GM12878 (cell line): ENCODE measurements around the gene ZNF180. TPM values are rescaled to one million over a fixed set of nuclear protein-coding genes. Genes with fewer than 3 reads are reported as not detected.

Experiments used
- ATAC-seq: fragments of 200-7000 bp; cut with Tn5 transposase; 3 replicates; pipeline ENCODE4 v1.9.1; 2020; ENCODE audit warnings: mild to moderate bottlenecking, moderate library complexity
- BruUV-seq: library from RNA; stranded (reverse); fragments of 400-500 nt; replicated peaks from 2 replicates; lab custom pipeline; 2021; lab: Mats Ljungman, UMichigan
- CTCF ChIA-PET: fragments of 300-600 bp; sonication (Branson Sonifier 250); formaldehyde crosslinking; extraction: SDS; loops from one replicate; lab custom pipeline; 2021; ENCODE audit warnings: inconsistent platforms; lab: Yijun Ruan, JAX
- POLR2A ChIA-PET: fragments of 350-600 bp; formaldehyde crosslinking; extraction: SDS; loops from one replicate; lab custom pipeline; 2021; ENCODE audit warnings: inconsistent platforms; lab: Charles Lee
- RAD21 ChIA-PET: fragments of 300-600 bp; sonication (Branson Sonifier 250); formaldehyde crosslinking; loops from one replicate; lab custom pipeline; 2023; ENCODE audit warnings: antibody characterized with exemption; ENCODE audit not compliant: unreplicated experiment; lab: Charles Lee
- SMC1A ChIA-PET: fragments of 300-600 bp; sonication (Branson Sonifier 250); formaldehyde crosslinking; loops from one replicate; lab custom pipeline; 2023; ENCODE audit not compliant: unreplicated experiment, uncharacterized antibody; lab: Charles Lee
- DNase-seq: peaks from one replicate; pipeline ENCODE4 v3.0.0-alpha.2; 2011; ENCODE audit warnings: low read depth, low spot score
- FAIRE-seq: peaks from 3 replicates; lab custom pipeline; 2011; peaks lifted over from hg19 to GRCh38; lab: Jason Lieb, UNC
- H2AFZ ChIP-seq: 2 replicates; pipeline ENCODE4 v1.6.0; 2011; ENCODE audit warnings: low read depth, low read length, control low read depth; ENCODE audit not compliant: control insufficient read depth
- H3K27ac ChIP-seq: 2 replicates; pipeline ENCODE4 v1.5.1; 2011; ENCODE audit warnings: control low read depth; ENCODE audit not compliant: control insufficient read depth, insufficient read depth
- H3K27me3 ChIP-seq, 2 experiments: replicated peaks in 1 of 2; 2 replicates each; pipeline versions ENCODE4 v1.6.0 to v1.6.1; 2011; ENCODE audit warnings: low read length in 1 of 2; ENCODE audit not compliant: control insufficient read depth in 2 of 2, insufficient read depth in 2 of 2
- H3K36me3 ChIP-seq, 2 experiments: 2 replicates each; pipeline ENCODE4 v1.5.1; 2011; ENCODE audit warnings: low read length in 1 of 2; ENCODE audit not compliant: control insufficient read depth in 2 of 2, insufficient read depth in 2 of 2
- H3K4me1 ChIP-seq: 2 replicates; pipeline ENCODE4 v1.6.1; 2011; ENCODE audit warnings: mild to moderate bottlenecking, low read length, moderate library complexity, mixed read lengths; ENCODE audit not compliant: control insufficient read depth, insufficient read depth
- H3K4me2 ChIP-seq: 2 replicates; pipeline ENCODE4 v1.6.0; 2011; ENCODE audit warnings: control low read depth; ENCODE audit not compliant: control insufficient read depth, insufficient read depth
- H3K4me3 ChIP-seq: fragments of 200-600 bp; sonication (generic); 2 replicates; pipeline ENCODE4 v1.5.1; 2016
- H3K79me2 ChIP-seq: 2 replicates; pipeline ENCODE4 v1.6.0; 2011; ENCODE audit warnings: low read length; ENCODE audit not compliant: control insufficient read depth, insufficient read depth
- H3K9ac ChIP-seq: 2 replicates; pipeline ENCODE4 v1.8.0; 2011; ENCODE audit warnings: low read length, control low read depth, mixed read lengths; ENCODE audit not compliant: control insufficient read depth, insufficient read depth
- H3K9me3 ChIP-seq: replicated peaks from 3 replicates; pipeline ENCODE4 v1.5.1; 2011; ENCODE audit warnings: mild to moderate bottlenecking, low read length; ENCODE audit not compliant: control insufficient read depth, insufficient read depth
- H4K20me1 ChIP-seq: 2 replicates; pipeline ENCODE4 v1.6.0; 2011; ENCODE audit not compliant: control insufficient read depth, insufficient read depth
- JUNB ChIP-seq: IDR thresholded peaks from 2 replicates; pipeline ENCODE4 v1.6.1; 2016; ENCODE audit warnings: antibody characterized with exemption, mild to moderate bottlenecking
- MAX ChIP-seq: IDR thresholded peaks from 2 replicates; pipeline ENCODE4 v1.6.1; 2012; ENCODE audit warnings: low read depth, low read length, improper control_type of control experiment
- PAX8 ChIP-seq: fragments of 450-650 bp; IDR thresholded peaks from 2 replicates; pipeline ENCODE4 v1.6.1; 2017; ENCODE audit warnings: mild to moderate bottlenecking, moderate library complexity
- RAD21 ChIP-seq: IDR thresholded peaks from 2 replicates; pipeline ENCODE4 v1.6.1; 2011; ENCODE audit warnings: mild to moderate bottlenecking, low read depth, low read length, moderate library complexity; ENCODE audit not compliant: insufficient read depth
- REST ChIP-seq: IDR thresholded peaks from 2 replicates; pipeline ENCODE4 v1.6.1; 2012; ENCODE audit warnings: mild to moderate bottlenecking, low read depth, low read length
- RFX5 ChIP-seq: IDR thresholded peaks from 2 replicates; pipeline ENCODE4 v1.6.1; 2011; ENCODE audit warnings: low read depth, low read length, improper control_type of control experiment
- RUNX3 ChIP-seq: IDR thresholded peaks from 2 replicates; pipeline ENCODE4 v1.6.1; 2012; ENCODE audit warnings: low read length, inconsistent platforms
- SP1 ChIP-seq: IDR thresholded peaks from one replicate; pipeline ENCODE4 v1.6.1; 2011; ENCODE audit warnings: low read depth, low read length
- SREBF1 ChIP-seq: IDR thresholded peaks from 2 replicates; pipeline ENCODE4 v1.6.1; 2012; ENCODE audit warnings: mild to moderate bottlenecking, low read length
- in situ Hi-C: fragments of 300-500 bp; cut with MboI; formaldehyde crosslinking; loops from 9 replicates; pipeline ENCODE4 v1.14.3; 2018; ENCODE audit warnings: mixed read lengths
- intact Hi-C: fragments of 100-400 bp; cut with micrococcal nuclease; formaldehyde crosslinking; loops from one replicate; pipeline ENCODE4 v1.14.2; 2022; ENCODE audit not compliant: unreplicated experiment
- polyA plus RNA-seq, 11 experiments: library from polyadenylated mRNA; depleted of rRNA in 4 of 11; unstranded in 6 of 11; stranded (reverse) in 5 of 11; fragments of >200 nt; fragmentation: Nextera tagmentation in 4 of 11; fragmentation: Illumina TruSeq in 1 of 11; extraction: Ambion mirVana in 4 of 11; extraction: Trizol in 1 of 11; gene quantifications; 1 replicate in 1 of 11; 2 replicates in 10 of 11; pipeline versions ENCODE4 v1.2.1 to v1.2.3, GENCODE V29; 2011 to 2016; ENCODE audit warnings: inconsistent platforms in 2 of 11, missing spikeins in 2 of 11, low read depth in 1 of 11
- total RNA-seq, 4 experiments: library from RNA; depleted of rRNA in 3 of 4; stranded (reverse); fragments of >200 nt in 3 of 4; fragmentation: Illumina TruSeq in 1 of 4; extraction: Trizol in 1 of 4; gene quantifications; 2 replicates each; pipeline versions ENCODE4 v1.2.1 to v1.2.3, GENCODE V29; 2013 to 2021
- TF ChIP-seq, protein P1 (sequence below): fragments of 450-650 bp; IDR thresholded peaks from 2 replicates; pipeline ENCODE4 v1.6.1; 2018; ENCODE audit warnings: borderline replicate concordance, mild to moderate bottlenecking; ENCODE audit not compliant: partially characterized antibody

Gene ZNF180
- total and polyA plus RNA-seq, 10 of the 15 experiments (the other 5 are each of a cell fraction or from before 2014, with no cell fraction given) = 1.6 to 9.0 (median 5.5) TPM

DNA sequence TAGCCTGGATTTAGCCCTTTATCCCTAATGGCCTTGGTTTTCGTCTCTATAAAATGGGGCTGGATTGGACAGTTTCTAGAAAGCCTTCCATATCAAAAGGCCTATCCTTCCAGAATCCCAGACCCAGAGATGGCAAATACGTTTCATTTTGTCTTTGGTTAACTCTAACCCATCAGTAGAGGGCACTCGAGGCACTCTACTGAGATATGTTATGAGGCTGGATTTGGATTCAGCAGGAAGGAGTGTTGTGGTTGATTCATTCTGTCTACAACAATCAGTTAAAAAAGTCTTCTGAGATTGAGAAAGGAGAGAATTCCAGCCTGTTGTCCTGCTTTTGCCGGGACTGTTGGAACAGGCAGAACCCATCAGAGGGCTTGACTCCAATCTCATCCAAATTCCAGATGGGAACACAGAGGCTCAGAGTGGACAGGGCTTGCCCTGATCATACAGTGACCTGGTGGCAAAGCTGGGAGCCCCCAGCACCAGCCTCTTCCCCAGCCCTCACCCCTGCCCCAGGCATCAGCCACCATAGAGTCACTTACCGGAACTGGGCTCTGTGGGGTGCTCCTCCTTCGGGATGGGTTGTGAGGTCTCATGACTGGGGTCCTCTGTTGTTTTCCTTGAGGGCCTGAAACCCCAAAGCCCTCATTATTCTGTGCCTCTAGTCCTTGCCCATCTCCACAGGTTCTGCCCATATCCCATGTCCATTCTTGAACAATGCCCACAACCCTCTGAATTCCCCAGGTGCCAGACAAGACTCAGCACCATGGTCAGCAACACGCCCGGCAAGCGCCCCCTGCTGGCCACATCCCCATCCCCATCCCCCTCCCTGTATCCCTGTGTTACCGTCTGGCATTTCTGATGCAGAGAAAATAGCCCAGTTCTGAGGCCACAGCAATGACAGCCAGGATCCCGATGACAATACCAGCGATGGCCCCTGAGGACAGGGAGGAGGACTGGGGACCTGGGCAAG is 12.3 kb upstream of the ZNF180 start (continued):
- TF ChIP-seq JUNB = no peak
- 0 out of 2 replicates have a peak, but pooled peaks have one; percentile 8 for TF ChIP-seq RAD21
- no peak for TF ChIP-seq RUNX3
- no peak for TF ChIP-seq MAX
- no peak for TF ChIP-seq SREBF1
- TF ChIP-seq REST = peak; percentile 93
- TF ChIP-seq, all 136 proteins: peak for 3

DNA sequence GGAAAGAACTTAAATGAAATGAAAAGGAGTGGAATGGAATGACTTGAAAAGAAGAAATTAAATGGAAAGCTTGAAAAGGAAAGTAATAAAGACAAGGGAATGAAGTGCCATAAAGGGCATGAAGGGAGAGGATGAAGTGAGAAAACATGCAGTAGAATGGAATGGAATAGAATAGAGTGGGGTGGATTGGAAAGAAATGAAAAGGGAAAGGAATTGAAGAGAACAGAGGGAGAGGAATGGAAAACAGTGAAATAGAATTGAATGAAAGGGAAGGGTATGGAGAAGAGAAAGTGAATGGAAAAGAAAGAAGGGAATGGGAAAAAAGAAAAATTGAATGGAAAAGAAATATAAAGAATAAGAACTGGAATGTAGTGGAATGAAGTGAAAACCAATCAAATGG is 9.2 kb upstream of the ZNF180 start:
- no TSS peak for BruUV-seq
- no peak overlapping the region for H3K9ac ChIP-seq
- ATAC-seq (no peak), FAIRE-seq (no peak), DNase-seq (no peak)
- no peaks in the 10 kb centered on the region for H3K36me3 ChIP-seq
- H3K9me3 ChIP-seq = no peaks in the 10 kb centered on the region; the same call in 2 of the 3 replicates
- ChIA-PET RAD21 (no interaction called here), POLR2A (no interaction called here), CTCF (no interaction called here), SMC1A (no interaction called here)
- H3K4me1 ChIP-seq = no peaks in the 10 kb centered on the region
- H2AFZ ChIP-seq = no peak overlapping the region
- intact Hi-C loops = loop anchor here (10.0 kb wide), 1 partner anchor 205 kb away; the partner anchor contains the start of gene ZNF235
- no peaks in the 10 kb centered on the region for H3K27me3 ChIP-seq
- in situ Hi-C loops = no loop called here
- no peaks in the 10 kb centered on the region for H3K79me2 ChIP-seq
- H4K20me1 ChIP-seq = no peaks in the 10 kb centered on the region
- H3K4me2 ChIP-seq = no peak overlapping the region
- H3K4me3 ChIP-seq = no peak overlapping the region
- TF ChIP-seq SREBF1 = no peak
- TF ChIP-seq, protein P1, sequence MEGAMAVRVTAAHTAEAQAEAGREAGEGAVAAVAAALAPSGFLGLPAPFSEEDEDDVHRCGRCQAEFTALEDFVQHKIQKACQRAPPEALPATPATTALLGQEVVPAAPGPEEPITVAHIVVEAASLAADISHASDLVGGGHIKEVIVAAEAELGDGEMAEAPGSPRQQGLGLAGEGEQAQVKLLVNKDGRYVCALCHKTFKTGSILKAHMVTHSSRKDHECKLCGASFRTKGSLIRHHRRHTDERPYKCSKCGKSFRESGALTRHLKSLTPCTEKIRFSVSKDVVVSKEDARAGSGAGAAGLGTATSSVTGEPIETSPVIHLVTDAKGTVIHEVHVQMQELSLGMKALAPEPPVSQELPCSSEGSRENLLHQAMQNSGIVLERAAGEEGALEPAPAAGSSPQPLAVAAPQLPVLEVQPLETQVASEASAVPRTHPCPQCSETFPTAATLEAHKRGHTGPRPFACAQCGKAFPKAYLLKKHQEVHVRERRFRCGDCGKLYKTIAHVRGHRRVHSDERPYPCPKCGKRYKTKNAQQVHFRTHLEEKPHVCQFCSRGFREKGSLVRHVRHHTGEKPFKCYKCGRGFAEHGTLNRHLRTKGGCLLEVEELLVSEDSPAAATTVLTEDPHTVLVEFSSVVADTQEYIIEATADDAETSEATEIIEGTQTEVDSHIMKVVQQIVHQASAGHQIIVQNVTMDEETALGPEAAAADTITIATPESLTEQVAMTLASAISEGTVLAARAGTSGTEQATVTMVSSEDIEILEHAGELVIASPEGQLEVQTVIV = no peak
- no peak for TF ChIP-seq RFX5
- TF ChIP-seq SP1 = no peak
- no peak for TF ChIP-seq PAX8
- H3K27ac ChIP-seq = no peak overlapping the region
